IMR-90 (cell line): ENCODE results near the gene TBC1D23.

ENCODE experiments used
- BHLHE40 ChIP-seq: fragments of 150-350 bp; IDR thresholded peaks from 2 replicates; pipeline ENCODE4 v1.6.1; 2016; ENCODE audit warnings: mild to moderate bottlenecking, low read depth, low read length
- CEBPB ChIP-seq: IDR thresholded peaks from 2 replicates; pipeline ENCODE4 v1.6.1; 2012; ENCODE audit warnings: low read depth, low read length, improper control_type of control experiment
- CTCF ChIP-seq: conservative IDR thresholded peaks from 2 replicates; pipeline ENCODE4 v1.5.1; 2012; ENCODE audit warnings: mild to moderate bottlenecking, low read depth, low read length, improper control_type of control experiment
- ELK1 ChIP-seq: fragments of 150-350 bp; IDR thresholded peaks from 2 replicates; pipeline ENCODE4 v1.6.1; 2016; ENCODE audit warnings: low read depth, mild to moderate bottlenecking, low read length, moderate library complexity, borderline replicate concordance
- FOS ChIP-seq: fragments of 150-350 bp; IDR thresholded peaks from 2 replicates; pipeline ENCODE4 v1.6.1; 2016; ENCODE audit warnings: low read depth, low read length
- MAFK ChIP-seq: IDR thresholded peaks from 2 replicates; pipeline ENCODE4 v1.6.1; 2012; ENCODE audit warnings: low read depth, low read length, improper control_type of control experiment
- MAZ ChIP-seq: IDR thresholded peaks from 2 replicates; pipeline ENCODE4 v1.6.1; 2012; ENCODE audit warnings: low read depth, mild to moderate bottlenecking, low read length, improper control_type of control experiment, moderate library complexity, borderline replicate concordance
- MXI1 ChIP-seq: IDR thresholded peaks from 2 replicates; pipeline ENCODE4 v1.6.1; 2012; ENCODE audit warnings: low read depth, mild to moderate bottlenecking, low read length, moderate library complexity, borderline replicate concordance
- POLR2A ChIP-seq: IDR thresholded peaks from 2 replicates; pipeline ENCODE4 v1.6.1; 2012; ENCODE audit warnings: mild to moderate bottlenecking, low read depth, low read length
- RAD21 ChIP-seq: IDR thresholded peaks from 2 replicates; pipeline ENCODE4 v1.6.1; 2012; ENCODE audit warnings: low read length, improper control_type of control experiment
- RCOR1 ChIP-seq: IDR thresholded peaks from 2 replicates; pipeline ENCODE4 v1.6.1; 2012; ENCODE audit warnings: mild to moderate bottlenecking, low read length, improper control_type of control experiment; ENCODE audit not compliant: insufficient replicate concordance
- RFX5 ChIP-seq: IDR thresholded peaks from 2 replicates; pipeline ENCODE4 v1.8.0; 2012; ENCODE audit warnings: low read depth, mild to moderate bottlenecking, low read length, moderate library complexity
- SMC3 ChIP-seq: fragments of 150-350 bp; IDR thresholded peaks from 2 replicates; pipeline ENCODE4 v1.6.1; 2016; ENCODE audit warnings: low read depth, mild to moderate bottlenecking, antibody characterized with exemption, low read length, moderate library complexity
- USF2 ChIP-seq: fragments of 150-350 bp; IDR thresholded peaks from 2 replicates; pipeline ENCODE4 v1.6.1; 2017; ENCODE audit warnings: mild to moderate bottlenecking, antibody characterized with exemption, low read length, low read depth

- no peak for TF ChIP-seq CTCF
- TF ChIP-seq ELK1, result no peak
- TF ChIP-seq POLR2A, result no peak
- no peak for TF ChIP-seq RAD21
- TF ChIP-seq MAZ, result no peak
- TF ChIP-seq CEBPB, result no peak
- TF ChIP-seq BHLHE40, result no peak
- no peak for TF ChIP-seq RFX5
- TF ChIP-seq RCOR1, result no peak
- TF ChIP-seq MAFK, result no peak
- TF ChIP-seq USF2, result no peak
- no peak for TF ChIP-seq FOS
- no peak for TF ChIP-seq MXI1
- TF ChIP-seq SMC3, result no peak
Measured at GRCh38 chr3:100268156-100268555, 7.4 kb downstream of the TBC1D23 start.
